Ishikawa (cell line): ENCODE measurements around the gene VWCE.

ENCODE experiments used
- CEBPB ChIP-seq: IDR thresholded peaks from 2 replicates; pipeline ENCODE4 v1.6.1; 2012
- CREB1 ChIP-seq: IDR thresholded peaks from 2 replicates; pipeline ENCODE4 v1.6.1; 2012; ENCODE audit warnings: low read depth
- EGR1 ChIP-seq: IDR thresholded peaks from 2 replicates; pipeline ENCODE4 v1.6.1; 2012
- EP300 ChIP-seq: IDR thresholded peaks from 2 replicates; pipeline ENCODE4 v1.6.1; 2012; ENCODE audit warnings: borderline replicate concordance
- FOXM1 ChIP-seq: IDR thresholded peaks from 2 replicates; pipeline ENCODE4 v1.6.1; 2012; ENCODE audit warnings: low read depth, borderline replicate concordance
- MAX ChIP-seq: IDR thresholded peaks from 2 replicates; pipeline ENCODE4 v1.6.1; 2012
- NFIC ChIP-seq: IDR thresholded peaks from 2 replicates; pipeline ENCODE4 v1.6.1; 2012
- RAD21 ChIP-seq: IDR thresholded peaks from 2 replicates; pipeline ENCODE4 v1.6.1; 2012; ENCODE audit warnings: low read depth
- REST ChIP-seq: IDR thresholded peaks from 2 replicates; pipeline ENCODE4 v1.6.1; 2012; ENCODE audit warnings: low read depth, mild to moderate bottlenecking
- TAF1 ChIP-seq: IDR thresholded peaks from 2 replicates; pipeline ENCODE4 v1.6.1; 2012; ENCODE audit warnings: low read depth, mild to moderate bottlenecking
- TCF12 ChIP-seq: IDR thresholded peaks from 2 replicates; pipeline ENCODE4 v1.6.1; 2012; ENCODE audit warnings: low read depth
- TEAD4 ChIP-seq: IDR thresholded peaks from 2 replicates; pipeline ENCODE4 v1.6.1; 2012
- USF1 ChIP-seq: IDR thresholded peaks from 2 replicates; pipeline ENCODE4 v1.6.1; 2012
- YY1 ChIP-seq: IDR thresholded peaks from 2 replicates; pipeline ENCODE4 v1.6.1; 2012; ENCODE audit warnings: low read depth
- ZBTB7A ChIP-seq: IDR thresholded peaks from 2 replicates; pipeline ENCODE4 v1.6.1; 2012; ENCODE audit warnings: low read depth

VWCE gene

GRCh38 chr11:61297746-61298145 lies 2.6 kb upstream of the VWCE start:
- no peak for TF ChIP-seq RAD21
- no peak for TF ChIP-seq USF1
- TF ChIP-seq YY1, result no peak

- TF ChIP-seq TCF12 (no peak), YY1 (no peak), TEAD4 (no peak), NFIC (no peak), CEBPB (no peak)
Measured at GRCh38 chr11:61297341-61297740, 2.2 kb upstream of the VWCE start.

- TF ChIP-seq TCF12, result no peak
- TF ChIP-seq MAX, result no peak
- TF ChIP-seq TAF1, result no peak
- no peak for TF ChIP-seq USF1
- no peak for TF ChIP-seq EGR1
- TF ChIP-seq ZBTB7A, result no peak
- no peak for TF ChIP-seq FOXM1
- no peak for TF ChIP-seq TEAD4
- no peak for TF ChIP-seq YY1
- TF ChIP-seq NFIC, result no peak
Measured at GRCh38 chr11:61295596-61295926, 445 bp upstream of the VWCE start.

GRCh38 chr11:61293867-61294716 lies 1.0 kb downstream of the VWCE start:
- TF ChIP-seq ZBTB7A (peak; percentile 87), FOXM1 (no peak), TEAD4 (no peak; the same call in 1 of the 2 replicates), MAX (peak; percentile 78; the same call in 1 of the 2 replicates), TCF12 (peak; percentile 50; the same call in 1 of the 2 replicates), EGR1 (peak; percentile 48; the same call in 1 of the 2 replicates), RAD21 (no peak), NFIC (peak; percentile 85), USF1 (no peak), REST (no peak), YY1 (no peak), CEBPB (no peak), EP300 (peak; percentile 46; the same call in 1 of the 2 replicates), CREB1 (no peak), TAF1 (no peak)

GRCh38 chr11:61292356-61292755 lies 2.8 kb downstream of the VWCE start:
- TF ChIP-seq CREB1, result no peak
- TF ChIP-seq FOXM1, result no peak
- no peak for TF ChIP-seq TEAD4
- TF ChIP-seq EP300, result no peak
- TF ChIP-seq USF1, result no peak
- TF ChIP-seq YY1, result no peak
- TF ChIP-seq RAD21, result no peak
- TF ChIP-seq TAF1, result no peak
- no peak for TF ChIP-seq TCF12
- no peak for TF ChIP-seq CEBPB
- TF ChIP-seq REST, result no peak
- no peak for TF ChIP-seq NFIC
- TF ChIP-seq MAX, result no peak
- no peak for TF ChIP-seq EGR1
